Keratinocyte (primary cell): ENCODE data around the gene CMTM8. TPM values are rescaled to one million over a fixed set of nuclear protein-coding genes. Genes with fewer than 3 reads are reported as not detected.

Experiments used
- DNase-seq: peaks from one replicate; pipeline ENCODE4 v3.0.0-alpha.2; 2011; ENCODE audit warnings: low read depth, missing footprints, low spot score
- FAIRE-seq: peaks from 2 replicates; lab custom pipeline; 2011; peaks lifted over from hg19 to GRCh38; lab: Jason Lieb, UNC
- H2AFZ ChIP-seq: 2 replicates; pipeline ENCODE4 v1.6.0; 2012; ENCODE audit warnings: low read length, control low read depth, inconsistent platforms; ENCODE audit not compliant: control insufficient read depth
- H3K27ac ChIP-seq: 2 replicates; pipeline ENCODE4 v1.5.1; 2011; ENCODE audit warnings: low read length; ENCODE audit not compliant: control insufficient read depth, insufficient read depth
- H3K27me3 ChIP-seq: 3 replicates; pipeline ENCODE4 v1.6.0; 2011; ENCODE audit warnings: low read length; ENCODE audit not compliant: control insufficient read depth, insufficient read depth; ENCODE audit errors: extremely low read depth
- H3K36me3 ChIP-seq, 2 experiments: 2 replicates in 1 of 2; 3 replicates in 1 of 2; pipeline ENCODE4 v1.5.1; 2011; ENCODE audit warnings: low read length in 2 of 2, mild to moderate bottlenecking in 1 of 2; ENCODE audit not compliant: control insufficient read depth in 2 of 2, insufficient read depth in 2 of 2; ENCODE audit errors: extremely low read depth in 1 of 2
- H3K4me1 ChIP-seq: 3 replicates; pipeline ENCODE4 v1.5.1; 2011; ENCODE audit warnings: low read length; ENCODE audit not compliant: control insufficient read depth, insufficient read depth; ENCODE audit errors: extremely low read depth
- H3K4me2 ChIP-seq: 3 replicates; pipeline ENCODE4 v1.6.0; 2011; ENCODE audit warnings: low read depth, low read length; ENCODE audit not compliant: control insufficient read depth, insufficient read depth; ENCODE audit errors: extremely low read depth
- H3K4me3 ChIP-seq, 3 experiments: fragments of 200-600 bp in 1 of 3; sonication (generic) in 1 of 3; 2 replicates in 2 of 3; 3 replicates in 1 of 3; pipeline ENCODE4 v1.5.1; 2011 to 2016; ENCODE audit warnings: low read length in 3 of 3, mild to moderate bottlenecking in 3 of 3, control low read depth in 2 of 3, inconsistent platforms in 1 of 3, low read depth in 1 of 3, mixed read lengths in 1 of 3, mixed run types in 1 of 3, moderate library complexity in 1 of 3; ENCODE audit not compliant: control insufficient read depth in 2 of 3, insufficient read depth in 2 of 3; ENCODE audit errors: extremely low read depth in 1 of 3
- H3K79me2 ChIP-seq: 2 replicates; pipeline ENCODE4 v1.6.0; 2012; ENCODE audit warnings: low read length; ENCODE audit not compliant: control insufficient read depth, insufficient read depth
- H3K9ac ChIP-seq: 3 replicates; pipeline ENCODE4 v1.6.0; 2011; ENCODE audit warnings: low read length; ENCODE audit not compliant: control insufficient read depth, insufficient read depth; ENCODE audit errors: extremely low read depth
- H3K9me1 ChIP-seq: 3 replicates; pipeline ENCODE4 v1.6.0; 2011; ENCODE audit warnings: low read length; ENCODE audit not compliant: control insufficient read depth, insufficient read depth; ENCODE audit errors: extremely low read depth
- H3K9me3 ChIP-seq: 2 replicates; pipeline ENCODE4 v1.5.1; 2012; ENCODE audit warnings: low read depth, low read length; ENCODE audit not compliant: control insufficient read depth
- H4K20me1 ChIP-seq: 3 replicates; pipeline ENCODE4 v1.6.0; 2011; ENCODE audit warnings: low read length; ENCODE audit not compliant: control insufficient read depth, insufficient read depth; ENCODE audit errors: extremely low read depth
- CTCF ChIP-seq, 3 experiments: IDR thresholded peaks in 1 of 3; conservative IDR thresholded peaks in 1 of 3; optimal IDR thresholded peaks in 1 of 3; 2 replicates in 2 of 3; 3 replicates in 1 of 3; pipeline versions ENCODE3 to v1.5.1; 2011; ENCODE audit warnings: low read length in 3 of 3, mild to moderate bottlenecking in 3 of 3, moderate library complexity in 2 of 3, control low read depth in 1 of 3, inconsistent platforms in 1 of 3; ENCODE audit not compliant: insufficient read depth in 2 of 3; ENCODE audit errors: extremely low read depth in 1 of 3
- EZH2 ChIP-seq: IDR thresholded peaks from one replicate; pipeline ENCODE4 v1.6.1; 2012; ENCODE audit warnings: inconsistent platforms, mild to moderate bottlenecking, low read length, moderate library complexity
- dilution Hi-C: fragments of 300-500 bp; cut with MboI; formaldehyde crosslinking; loops from one replicate; pipeline ENCODE4 v1.7.0; 2020; ENCODE audit warnings: low sequenced_read_pairs; ENCODE audit not compliant: extremely low pct_ligation_motif_present
- polyA plus RNA-seq, 5 experiments: library from polyadenylated mRNA; depleted of rRNA in 3 of 5; stranded (reverse) in 3 of 5; stranded (forward) in 1 of 5; unstranded in 1 of 5; fragments of >200 nt; gene quantifications; 1 replicate in 1 of 5; 2 replicates in 3 of 5; 3 replicates in 1 of 5; pipeline versions ENCODE4 v1.2.1 to v1.2.3, GENCODE V29; 2011 to 2012; ENCODE audit warnings: missing spikeins in 2 of 5, low read depth in 1 of 5, low replicate concordance in 1 of 5

CMTM8 gene
- polyA plus RNA-seq, 1 donor (not counting 4 experiments of a cell fraction or from before 2014, with no cell fraction given): 1.6 TPM

GRCh38 chr3:32326795-32327194 is 88.3 kb downstream of the CMTM8 start:
- no peak overlapping the region for H3K4me2 ChIP-seq
- no peaks in the 10 kb centered on the region for H3K36me3 ChIP-seq
- no peaks in the 10 kb centered on the region for H3K79me2 ChIP-seq
- DNase-seq (no peak), FAIRE-seq (no peak)
- no peak for TF ChIP-seq EZH2
- no peak for TF ChIP-seq CTCF (optimal IDR thresholded peaks at IDR 0.05 in 1 of 3, IDR thresholded peaks at IDR 0.05 in 1 of 3, conservative IDR thresholded peaks at IDR 0.05 in 1 of 3; ENCODE audit: extremely low read depth in 1 of 3, insufficient read depth in 2 of 3, low read length in 3 of 3)
- no peak overlapping the region for H3K27ac ChIP-seq
- H3K4me1 ChIP-seq: peaks cover 6% of the 10 kb centered on the region
- H3K9ac ChIP-seq: no peak overlapping the region
- dilution Hi-C loops: loop anchor here (25.0 kb wide), 1 partner anchor 139 kb away; no protein-coding TSS in a partner anchor
- no peaks in the 10 kb centered on the region for H3K27me3 ChIP-seq
- no peaks in the 10 kb centered on the region for H3K9me1 ChIP-seq
- no peaks in the 10 kb centered on the region for H3K9me3 ChIP-seq
- no peaks in the 10 kb centered on the region for H4K20me1 ChIP-seq
- H2AFZ ChIP-seq: no peak overlapping the region
- H3K4me3 ChIP-seq: no peak overlapping the region

GRCh38 chr3:32334675-32335074 is 96.2 kb downstream of the CMTM8 start:
- Histone ChIP-seq H3K27ac (no peak overlapping the region), H3K4me3 (no peak overlapping the region), H3K79me2 (no peaks in the 10 kb centered on the region), H3K36me3 (no peaks in the 10 kb centered on the region), H3K9ac (no peak overlapping the region), H3K4me2 (no peak overlapping the region), H4K20me1 (no peaks in the 10 kb centered on the region), H2AFZ (no peak overlapping the region), H3K4me1 (no peaks in the 10 kb centered on the region), H3K9me1 (no peaks in the 10 kb centered on the region), H3K27me3 (peaks cover 3% of the 10 kb centered on the region), H3K9me3 (no peaks in the 10 kb centered on the region)
- no peak for FAIRE-seq
- no peak for DNase-seq
- TF ChIP-seq EZH2 (no peak), CTCF (optimal IDR thresholded peaks at IDR 0.05 in 1 of 3, IDR thresholded peaks at IDR 0.05 in 1 of 3, conservative IDR thresholded peaks at IDR 0.05 in 1 of 3; ENCODE audit: extremely low read depth in 1 of 3, insufficient read depth in 2 of 3, low read length in 3 of 3) (peak; percentile 35 to 85 (median 54))
- dilution Hi-C loops: loop anchor here (25.0 kb wide), 1 partner anchor 147 kb away; no protein-coding TSS in a partner anchor
